HG03196 (cell line): ENCODE measurements around the gene HTT-AS.
A peak's percentile ranks its signal among the peaks of the same experiment; 100 is the strongest.
"Not testable (repeated sequence)": the region's sequence is repeated elsewhere in the genome, so short reads cannot be mapped to it uniquely, and the experiment has no call there.

Experiments
- ATAC-seq: cut with Tn5 transposase; IDR thresholded peaks from one replicate; pipeline ENCODE4 v1.9.1; 2021; ENCODE audit not compliant: unreplicated experiment

The HTT-AS gene

DNA sequence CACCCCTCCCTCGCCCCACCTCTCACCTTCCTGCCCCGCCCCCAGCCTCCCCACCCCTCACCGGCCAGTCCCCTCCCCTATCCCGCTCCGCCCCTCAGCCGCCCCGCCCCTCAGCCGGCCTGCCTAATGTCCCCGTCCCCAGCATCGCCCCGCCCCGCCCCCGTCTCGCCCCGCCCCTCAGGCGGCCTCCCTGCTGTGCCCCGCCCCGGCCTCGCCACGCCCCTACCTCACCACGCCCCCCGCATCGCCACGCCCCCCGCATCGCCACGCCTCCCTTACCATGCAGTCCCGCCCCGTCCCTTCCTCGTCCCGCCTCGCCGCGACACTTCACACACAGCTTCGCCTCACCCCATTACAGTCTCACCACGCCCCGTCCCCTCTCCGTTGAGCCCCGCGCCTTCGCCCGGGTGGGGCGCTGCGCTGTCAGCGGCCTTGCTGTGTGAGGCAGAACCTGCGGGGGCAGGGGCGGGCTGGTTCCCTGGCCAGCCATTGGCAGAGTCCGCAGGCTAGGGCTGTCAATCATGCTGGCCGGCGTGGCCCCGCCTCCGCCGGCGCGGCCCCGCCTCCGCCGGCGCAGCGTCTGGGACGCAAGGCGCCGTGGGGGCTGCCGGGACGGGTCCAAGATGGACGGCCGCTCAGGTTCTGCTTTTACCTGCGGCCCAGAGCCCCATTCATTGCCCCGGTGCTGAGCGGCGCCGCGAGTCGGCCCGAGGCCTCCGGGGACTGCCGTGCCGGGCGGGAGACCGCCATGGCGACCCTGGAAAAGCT is at the start of gene HTT-AS, which contains the start of gene HTT:
HTT-AS (minus strand) TSS at position 461 of the 768 bp plus-strand sequence.
HTT (plus strand) TSS at position 604 of the 768 bp plus-strand sequence; CDS start at position 749, 145 bp downstream.
- peak; percentile 65 for ATAC-seq

GRCh38 chr4:3123181-3123671 is 48.9 kb upstream of the HTT-AS start:
- ATAC-seq: no peak

GRCh38 chr4:3122081-3122563 is 47.8 kb upstream of the HTT-AS start:
- ATAC-seq: no peak

- no peak for ATAC-seq
Measured at GRCh38 chr4:3121596-3121995, 47.3 kb upstream of the HTT-AS start.

GRCh38 chr4:3121110-3121509 is 46.8 kb upstream of the HTT-AS start:
- no peak for ATAC-seq

DNA sequence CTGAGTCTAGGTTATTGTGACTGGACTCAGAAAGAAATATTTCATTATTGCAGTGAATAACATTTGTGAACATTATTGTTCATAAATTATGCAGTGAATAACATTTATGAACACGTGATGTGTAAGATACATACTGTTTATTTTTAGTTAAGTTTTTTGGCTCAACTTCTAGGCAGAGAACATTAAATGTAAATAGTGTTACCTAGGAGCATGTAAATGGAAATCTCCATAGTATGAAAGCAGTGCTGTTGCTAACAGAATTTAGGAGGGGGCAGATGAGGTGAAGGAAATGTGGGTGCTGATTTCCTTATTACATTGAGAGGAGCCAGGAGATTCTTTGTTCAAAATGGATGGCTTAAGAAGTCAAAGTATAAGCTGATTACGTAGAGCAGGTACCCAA is 45.1 kb upstream of the HTT-AS start:
- ATAC-seq: no peak

GRCh38 chr4:3118312-3118711 is 44.0 kb upstream of the HTT-AS start:
- no peak for ATAC-seq

GRCh38 chr4:3116955-3117354 is 42.6 kb upstream of the HTT-AS start:
- no peak for ATAC-seq

DNA sequence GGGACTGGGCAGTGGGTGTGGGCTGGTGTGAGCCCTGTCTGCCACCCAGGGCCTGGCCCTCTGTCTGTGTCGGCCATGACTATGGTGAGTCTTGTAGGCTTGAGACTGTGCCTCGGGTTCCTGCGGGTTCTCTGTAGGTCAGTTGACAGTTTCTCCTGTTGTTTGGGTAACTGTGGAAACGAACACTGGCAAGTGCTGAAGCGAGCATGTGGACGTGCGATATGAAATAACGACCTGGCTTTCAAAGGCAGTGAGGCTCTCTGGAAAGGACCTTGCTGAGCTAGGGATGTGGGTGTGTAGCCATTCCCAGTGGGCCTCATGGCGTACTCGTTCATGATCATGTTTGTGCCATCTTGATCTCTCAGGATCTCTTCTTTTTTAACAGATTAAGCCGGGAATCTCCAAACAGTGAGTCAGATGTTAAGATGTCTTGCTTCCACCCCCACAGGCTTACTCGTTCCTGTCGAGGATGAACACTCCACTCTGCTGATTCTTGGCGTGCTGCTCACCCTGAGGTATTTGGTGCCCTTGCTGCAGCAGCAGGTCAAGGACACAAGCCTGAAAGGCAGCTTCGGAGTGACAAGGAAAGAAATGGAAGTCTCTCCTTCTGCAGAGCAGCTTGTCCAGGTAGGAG is 41.4 kb upstream of the HTT-AS start:
- ATAC-seq: no peak

GRCh38 chr4:3114377-3114776 is 40.0 kb upstream of the HTT-AS start:
- no peak for ATAC-seq

DNA sequence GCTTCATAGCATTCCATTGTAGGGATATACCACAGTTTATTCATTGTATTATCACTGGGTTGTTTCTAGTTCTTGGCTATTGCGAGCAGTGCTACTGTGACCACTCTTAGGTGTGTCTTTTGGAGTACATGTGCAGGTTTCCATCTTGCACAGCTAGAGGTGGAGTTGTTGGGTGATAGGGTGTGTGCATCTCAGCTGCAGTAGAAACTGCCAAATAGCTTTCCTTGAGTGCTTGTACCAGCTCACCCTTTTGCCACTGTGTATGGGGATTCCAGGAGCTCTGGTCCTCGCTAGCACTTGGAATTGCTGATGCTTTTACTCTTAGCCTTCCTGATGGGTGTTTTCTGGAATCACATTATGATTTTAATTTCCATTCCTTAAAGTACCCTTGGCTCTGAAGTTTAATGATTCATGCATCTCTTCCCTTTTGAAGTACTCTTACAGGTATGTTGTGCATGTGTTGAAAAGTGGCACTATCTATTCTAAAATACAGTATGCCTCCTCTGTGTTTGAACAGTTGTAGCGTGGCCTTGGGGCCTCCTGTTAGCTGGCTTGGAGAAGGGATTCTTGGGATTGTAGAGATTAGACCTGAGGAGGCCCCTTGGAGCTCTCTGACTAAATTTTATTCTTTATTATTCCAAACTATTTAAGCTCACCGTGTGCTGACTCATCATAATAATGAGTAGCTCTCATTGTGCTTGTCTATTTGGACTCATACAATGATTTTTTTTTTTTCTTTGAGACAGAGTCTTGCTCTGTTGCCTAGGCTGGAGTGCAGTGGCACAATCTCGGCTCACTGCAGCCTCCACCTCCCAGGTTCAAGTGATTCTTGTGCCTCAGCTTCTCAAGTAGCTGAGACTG is 38.5 kb upstream of the HTT-AS start:
- no peak for ATAC-seq

DNA sequence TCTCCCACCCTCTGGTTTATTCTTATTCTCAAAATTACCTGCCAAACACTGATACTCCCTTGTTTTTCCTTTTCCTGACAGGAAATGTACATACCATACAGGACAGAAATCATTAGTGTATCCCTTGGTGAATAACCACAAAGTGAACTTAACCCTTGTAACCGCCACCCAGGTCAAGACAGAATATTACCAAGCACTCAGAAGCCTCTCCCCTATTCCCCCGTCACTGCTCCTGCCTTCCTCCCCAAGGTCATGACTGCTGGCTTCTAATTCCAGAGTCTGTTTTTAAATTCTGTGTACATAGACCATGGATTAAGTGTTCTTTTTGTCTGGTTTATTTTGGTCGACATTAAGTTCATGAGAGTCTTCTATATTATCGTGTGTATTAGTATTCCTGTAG is 37.9 kb upstream of the HTT-AS start:
- no peak for ATAC-seq

GRCh38 chr4:3111461-3111860 is 37.1 kb upstream of the HTT-AS start:
- no peak for ATAC-seq

- ATAC-seq: no peak
Measured at GRCh38 chr4:3108211-3108610, 33.9 kb upstream of the HTT-AS start.

GRCh38 chr4:3107691-3108121 is 33.4 kb upstream of the HTT-AS start:
- ATAC-seq: no peak

GRCh38 chr4:3107271-3107670 is 32.9 kb upstream of the HTT-AS start:
- no peak for ATAC-seq

DNA sequence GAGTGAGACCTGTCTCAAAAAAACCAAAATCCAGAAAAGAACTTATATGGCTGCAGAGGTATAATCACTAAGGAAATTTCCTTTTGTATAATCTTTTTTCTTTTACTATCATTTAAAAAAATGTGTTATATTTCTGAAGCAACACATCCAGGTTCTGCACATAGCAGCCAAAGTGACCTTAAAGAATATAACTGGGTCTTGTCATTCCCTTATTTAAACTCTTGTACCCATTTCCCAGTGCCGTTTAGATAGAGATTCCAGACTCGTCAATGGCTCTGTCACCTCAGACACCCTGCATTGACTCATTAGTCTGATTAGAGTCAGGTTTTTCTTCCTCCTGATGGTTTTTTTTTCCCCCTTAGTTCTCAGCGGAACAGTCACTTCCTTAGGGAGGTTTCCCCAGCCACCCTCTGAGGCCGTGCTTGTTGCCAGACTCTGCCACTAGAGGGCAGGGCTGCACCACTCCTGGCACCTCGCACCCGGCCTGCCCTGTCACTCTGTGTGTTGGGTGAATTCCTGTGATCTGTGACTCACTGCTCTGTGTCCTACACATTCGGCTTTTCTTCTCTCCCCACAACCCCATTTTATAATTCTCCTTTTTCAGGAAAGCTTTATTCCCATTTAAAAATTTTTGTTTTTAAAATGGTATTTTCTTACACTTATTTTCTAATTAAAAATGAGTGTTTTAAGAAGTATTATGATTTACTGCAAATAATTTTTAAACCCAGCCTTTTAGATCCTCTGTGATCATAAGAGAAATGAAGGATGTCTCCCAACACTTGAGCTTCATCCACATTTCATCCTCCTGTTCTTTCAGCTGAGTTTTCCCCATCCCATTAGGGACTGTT is 32.2 kb upstream of the HTT-AS start:
- peak; percentile 78 for ATAC-seq

DNA sequence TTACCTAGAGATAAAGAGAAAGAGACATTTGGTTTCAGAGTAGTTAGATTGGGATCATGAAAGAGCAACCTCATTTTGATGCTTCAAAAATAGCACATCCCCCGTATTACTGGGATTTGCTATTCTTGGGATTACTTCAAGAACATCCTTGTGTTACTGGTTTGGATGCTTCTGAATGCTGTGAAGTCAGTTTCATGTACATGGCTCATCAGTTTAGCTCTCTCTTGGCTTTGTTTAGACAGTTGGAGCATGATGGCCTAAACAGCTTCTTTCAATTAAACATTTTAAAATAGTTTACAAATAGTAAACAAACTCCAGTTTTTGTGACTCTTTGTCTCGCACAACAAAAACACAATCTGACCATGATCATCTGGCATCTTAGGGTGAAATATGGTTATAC is 24.0 kb upstream of the HTT-AS start:
- no peak for ATAC-seq

DNA sequence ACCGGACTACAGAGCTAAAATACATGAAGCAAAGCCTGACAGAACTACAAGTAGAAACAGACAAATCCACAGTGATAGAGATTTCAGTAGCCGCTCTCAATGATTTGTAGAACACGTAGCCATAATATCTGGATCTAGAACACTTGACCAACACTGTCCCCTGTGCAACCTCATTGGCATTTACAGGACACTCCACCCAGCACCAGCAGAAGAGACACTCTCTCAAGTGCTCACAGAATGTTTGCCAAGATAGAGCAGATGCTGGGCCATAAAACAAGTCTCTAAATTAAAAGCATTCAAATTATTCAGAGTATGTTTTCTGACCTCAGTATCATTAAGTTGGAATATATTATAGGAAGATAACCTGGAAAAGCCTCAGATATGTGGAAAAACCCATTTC is 21.9 kb upstream of the HTT-AS start:
- ATAC-seq: no peak

DNA sequence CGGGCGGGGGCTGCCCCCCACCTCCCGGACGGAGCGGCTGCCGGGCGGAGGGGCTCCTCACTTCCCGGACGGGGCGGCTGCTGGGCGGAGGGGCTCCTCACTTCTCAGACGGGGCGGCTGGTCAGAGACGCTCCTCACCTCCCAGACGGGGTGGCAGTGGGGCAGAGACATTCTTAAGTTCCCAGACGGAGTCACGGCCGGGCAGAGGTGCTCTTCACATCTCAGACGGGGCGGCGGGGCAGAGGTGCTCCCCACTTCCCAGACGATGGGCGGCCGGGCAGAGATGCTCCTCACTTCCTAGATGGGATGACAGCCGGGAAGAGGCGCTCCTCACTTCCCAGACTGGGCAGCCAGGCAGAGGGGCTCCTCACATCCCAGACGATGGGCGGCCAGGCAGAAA is 20.4 kb upstream of the HTT-AS start:
- not testable (repeated sequence) for ATAC-seq
